GM12865 (cell line): ENCODE data around the gene SELENOW.

ENCODE experiments used
- DNase-seq: peaks from one replicate; pipeline ENCODE4 v3.0.0; 2010; ENCODE audit warnings: low read depth
- H3K4me3 ChIP-seq: 2 replicates; pipeline ENCODE4 v1.5.1; 2011; ENCODE audit warnings: mild to moderate bottlenecking, low read depth, low read length, control low read depth
- CTCF ChIP-seq: IDR thresholded peaks from 2 replicates; pipeline ENCODE4 v1.5.1; 2011; ENCODE audit warnings: low read length, control low read depth, low read depth, inconsistent platforms; ENCODE audit not compliant: insufficient read depth; ENCODE audit errors: missing control alignments

Gene SELENOW

DNA sequence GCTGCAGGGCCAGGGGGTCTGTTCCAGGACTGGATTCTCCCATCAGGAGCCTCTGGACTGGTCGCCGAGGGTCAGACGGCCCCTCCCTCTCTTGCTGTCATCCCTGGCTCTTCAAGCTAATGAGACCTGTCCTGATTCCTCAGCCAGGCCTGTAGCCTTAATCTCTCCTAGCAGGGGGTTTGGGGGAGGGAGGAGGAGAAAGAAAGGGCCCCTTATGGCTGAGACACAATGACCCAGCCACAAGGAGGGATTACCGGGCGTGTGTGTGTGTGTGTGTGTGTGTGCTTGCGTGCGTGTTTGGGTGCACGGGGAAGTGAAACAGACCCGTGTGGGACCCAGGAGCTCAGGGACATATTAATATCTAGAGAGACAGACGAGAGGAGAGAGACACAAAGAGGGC, 41.4 kb downstream of the SELENOW start:
- H3K4me3 ChIP-seq, result no peak overlapping the region
- TF ChIP-seq CTCF, result no peak
- peak; percentile 31 for DNase-seq

GRCh38 chr19:47820410-47820809, 41.9 kb downstream of the SELENOW start:
- no peak for TF ChIP-seq CTCF
- no peak for DNase-seq
- no peak overlapping the region for H3K4me3 ChIP-seq

DNA sequence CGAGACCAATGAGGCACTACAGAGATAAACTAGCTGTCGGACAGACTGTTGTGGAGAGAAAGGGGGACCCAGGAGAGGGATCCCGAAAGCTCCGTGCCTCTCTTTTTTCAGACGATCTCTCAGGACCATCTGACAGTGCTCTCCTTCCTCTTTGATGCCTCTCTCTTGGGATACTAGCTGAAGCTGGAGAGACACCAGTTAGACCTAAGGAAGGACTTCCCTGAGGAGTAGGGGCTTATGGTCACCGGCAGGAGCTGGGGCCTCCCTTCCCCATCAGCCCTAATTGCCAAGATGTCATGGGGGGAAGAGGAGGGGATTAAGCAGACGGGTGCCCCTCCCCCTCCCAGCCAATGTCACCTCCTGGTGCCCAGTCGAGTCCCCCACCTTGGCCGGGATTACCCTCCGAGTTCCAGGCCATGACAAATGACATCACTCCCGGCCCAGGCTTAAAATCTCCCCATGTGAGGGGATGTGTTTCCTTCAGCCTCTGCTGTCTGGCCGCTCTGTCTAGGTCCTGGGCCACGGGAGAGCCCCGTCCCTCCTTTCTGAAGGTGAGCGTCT, 43.0 kb downstream of the SELENOW start, which contains the start of gene CRX:
CRX (plus strand) TSS at position 478 of the 561 bp plus-strand sequence. CDS start 12,507 bp downstream, outside the sequence.
- H3K4me3 ChIP-seq, result no peak within 1 kb of the TSS
- DNase-seq, result no peak
- TF ChIP-seq CTCF, result no peak

DNA sequence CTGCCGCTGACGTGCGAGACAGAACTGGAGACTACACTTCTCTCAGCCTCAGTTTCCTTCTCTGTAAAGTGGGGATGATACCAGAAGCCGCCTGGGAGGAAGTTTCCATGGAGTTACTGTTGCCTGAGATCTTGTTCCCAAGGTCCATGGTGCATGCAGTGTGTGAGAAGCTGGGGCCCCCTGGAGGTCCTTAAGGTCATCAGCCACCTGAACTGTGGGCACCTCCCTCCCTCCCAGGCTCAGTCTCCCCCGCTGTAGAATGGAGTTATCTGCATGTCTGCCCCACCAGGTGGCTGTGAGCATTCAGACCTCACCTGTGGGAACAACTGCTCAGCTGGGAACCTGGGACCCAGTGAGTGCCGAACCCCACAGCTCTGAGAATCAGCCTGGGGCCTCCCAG, 45.9 kb downstream of the SELENOW start:
- TF ChIP-seq CTCF, result no peak
- DNase-seq, result no peak
- no peak overlapping the region for H3K4me3 ChIP-seq

GRCh38 chr19:47826800-47827199, 48.3 kb downstream of the SELENOW start:
- TF ChIP-seq CTCF, result no peak
- no peak overlapping the region for H3K4me3 ChIP-seq
- no peak for DNase-seq

- H3K4me3 ChIP-seq, result no peak overlapping the region
- DNase-seq, result no peak
- no peak for TF ChIP-seq CTCF
Measured at GRCh38 chr19:47832723-47833122, 54.2 kb downstream of the SELENOW start.
